H1 (cell line): ENCODE data around the gene TEX11. TPM values are rescaled to one million over a fixed set of nuclear protein-coding genes. Genes with fewer than 3 reads are reported as not detected.

Experiments used
- CTCF ChIA-PET: fragments of 300-600 bp; sonication (Branson Sonifier 250); formaldehyde crosslinking; loops from one replicate; lab custom pipeline; 2021; ENCODE audit not compliant: partially characterized antibody; lab: Charles Lee
- POLR2A ChIA-PET: fragments of 300-600 bp; sonication (Branson Sonifier 250); formaldehyde crosslinking; loops from one replicate; lab custom pipeline; 2021; ENCODE audit warnings: inconsistent platforms; ENCODE audit not compliant: partially characterized antibody; lab: Charles Lee
- DNase-seq, 2 experiments: peaks; one replicate each; pipeline versions ENCODE4 v3.0.0 to v3.0.0-alpha.2; 2010 to 2022; ENCODE audit warnings: low spot score in 2 of 2, low read depth in 1 of 2, mixed read lengths in 1 of 2
- FAIRE-seq: peaks from 2 replicates; lab custom pipeline; 2011; peaks lifted over from hg19 to GRCh38; lab: Jason Lieb, UNC
- H2AFZ ChIP-seq: 2 replicates; pipeline ENCODE4 v1.8.1; 2012; ENCODE audit warnings: low read length, inconsistent platforms
- H2AK5ac ChIP-seq: 2 replicates; pipeline ENCODE4 v1.6.1; 2013; ENCODE audit warnings: low read depth, low read length
- H2BK120ac ChIP-seq: replicated peaks from 2 replicates; pipeline ENCODE3; 2013; ENCODE audit warnings: low read depth, low read length, inconsistent platforms
- H2BK12ac ChIP-seq: 2 replicates; pipeline ENCODE4 v1.6.1; 2013; ENCODE audit warnings: low read depth, low read length
- H2BK15ac ChIP-seq: 2 replicates; pipeline ENCODE4 v1.6.1; 2013; ENCODE audit warnings: low read length
- H2BK20ac ChIP-seq: 2 replicates; pipeline ENCODE4 v1.6.1; 2013; ENCODE audit warnings: low read length
- H2BK5ac ChIP-seq: 2 replicates; pipeline ENCODE4 v1.6.1; 2013; ENCODE audit warnings: low read depth, low read length
- H3K14ac ChIP-seq: 2 replicates; pipeline ENCODE4 v1.6.1; 2013; ENCODE audit warnings: inconsistent platforms; ENCODE audit not compliant: insufficient read length
- H3K18ac ChIP-seq: 2 replicates; pipeline ENCODE4 v1.6.1; 2013; ENCODE audit warnings: low read length; ENCODE audit errors: extremely low read depth
- H3K23ac ChIP-seq: 2 replicates; pipeline ENCODE4 v1.6.1; 2013; ENCODE audit warnings: inconsistent platforms; ENCODE audit not compliant: insufficient read length
- H3K23me2 ChIP-seq: 2 replicates; pipeline ENCODE4 v1.6.1; 2013; ENCODE audit warnings: low read depth, low read length
- H3K27ac ChIP-seq: 2 replicates; pipeline ENCODE4 v1.6.1; 2011; ENCODE audit warnings: low read depth, low read length, inconsistent platforms
- H3K27me3 ChIP-seq, 4 experiments: replicated peaks in 1 of 4; 1 replicate in 1 of 4; 2 replicates in 3 of 4; pipeline versions ENCODE4 v1.6.1 to v1.8.1; 2011 to 2013; ENCODE audit warnings: low read length in 3 of 4, mild to moderate bottlenecking in 3 of 4, inconsistent platforms in 2 of 4, mixed read lengths in 2 of 4, moderate library complexity in 1 of 4; ENCODE audit not compliant: control insufficient read depth in 3 of 4, insufficient read depth in 3 of 4; ENCODE audit errors: extremely low read depth in 1 of 4
- H3K36me3 ChIP-seq, 4 experiments: 2 replicates each; pipeline versions ENCODE4 v1.6.1 to v1.8.1; 2011 to 2013; ENCODE audit warnings: mild to moderate bottlenecking in 4 of 4, low read length in 3 of 4, moderate library complexity in 2 of 4, control low read depth in 1 of 4, inconsistent platforms in 1 of 4; ENCODE audit not compliant: insufficient read depth in 4 of 4, control insufficient read depth in 2 of 4
- H3K4ac ChIP-seq: replicated peaks from 2 replicates; pipeline ENCODE3; 2013; ENCODE audit warnings: low read length, low read depth, mixed read lengths, inconsistent platforms; ENCODE audit not compliant: insufficient read length
- H3K4me1 ChIP-seq, 4 experiments: replicated peaks in 1 of 4; 1 replicate in 1 of 4; 2 replicates in 3 of 4; pipeline versions ENCODE4 v1.6.1 to v1.8.1; 2011 to 2013; ENCODE audit warnings: low read length in 3 of 4, inconsistent platforms in 2 of 4, mixed read lengths in 1 of 4; ENCODE audit not compliant: insufficient read depth in 4 of 4, control insufficient read depth in 3 of 4
- H3K4me2 ChIP-seq, 2 experiments: 2 replicates each; pipeline versions ENCODE4 v1.6.1 to v1.8.1; 2011 to 2013; ENCODE audit warnings: low read depth in 2 of 2, low read length in 2 of 2, control low read depth in 1 of 2, inconsistent platforms in 1 of 2, mild to moderate bottlenecking in 1 of 2; ENCODE audit not compliant: insufficient read depth in 1 of 2
- H3K4me3 ChIP-seq, 4 experiments: fragments of 200-600, 300-600 bp in 1 of 4; sonication (generic), shearing (Covaris generic), sonication (Bioruptor Twin) in 1 of 4; 2 replicates each; pipeline versions ENCODE4 v1.5.1 to v1.8.1; 2011 to 2016; ENCODE audit warnings: low read length in 4 of 4, low read depth in 3 of 4, control low read depth in 2 of 4, inconsistent platforms in 2 of 4, mild to moderate bottlenecking in 2 of 4, mixed read lengths in 1 of 4, moderate library complexity in 1 of 4; ENCODE audit not compliant: insufficient read depth in 2 of 4; ENCODE audit errors: extremely low read depth in 1 of 4
- H3K56ac ChIP-seq: replicated peaks from 2 replicates; pipeline ENCODE3; 2013; ENCODE audit warnings: low read depth, mild to moderate bottlenecking, mixed read lengths, low read length, inconsistent platforms; ENCODE audit not compliant: insufficient read length
- H3K79me1 ChIP-seq: 2 replicates; pipeline ENCODE4 v1.6.1; 2013; ENCODE audit warnings: low read depth, low read length, control low read depth
- H3K79me2 ChIP-seq, 2 experiments: 2 replicates each; pipeline versions ENCODE4 v1.6.1 to v1.8.1; 2012 to 2013; ENCODE audit warnings: low read length in 2 of 2, mild to moderate bottlenecking in 2 of 2, inconsistent platforms in 1 of 2; ENCODE audit not compliant: insufficient read depth in 2 of 2, control insufficient read depth in 1 of 2
- H3K9ac ChIP-seq, 4 experiments: replicated peaks in 1 of 4; 1 replicate in 1 of 4; 2 replicates in 3 of 4; pipeline versions ENCODE4 v1.6.1 to v1.8.1; 2011 to 2013; ENCODE audit warnings: low read depth in 3 of 4, low read length in 3 of 4, control low read depth in 2 of 4, mild to moderate bottlenecking in 2 of 4, moderate library complexity in 2 of 4, inconsistent platforms in 1 of 4; ENCODE audit errors: extremely low read depth in 1 of 4
- H3K9me3 ChIP-seq, 2 experiments: 2 replicates each; pipeline versions ENCODE4 v1.6.1 to v1.8.1; 2012 to 2013; ENCODE audit warnings: mild to moderate bottlenecking in 2 of 2, moderate library complexity in 2 of 2, control low read depth in 1 of 2, inconsistent platforms in 1 of 2, low read depth in 1 of 2, low read length in 1 of 2, mixed read lengths in 1 of 2; ENCODE audit not compliant: insufficient read depth in 2 of 2
- H4K20me1 ChIP-seq, 2 experiments: replicated peaks in 1 of 2; 2 replicates each; pipeline versions ENCODE3 to v1.8.1; 2011 to 2013; ENCODE audit warnings: inconsistent platforms in 2 of 2, low read length in 2 of 2, mild to moderate bottlenecking in 1 of 2; ENCODE audit not compliant: insufficient read depth in 2 of 2, control insufficient read depth in 1 of 2
- H4K5ac ChIP-seq: 2 replicates; pipeline ENCODE4 v1.6.1; 2013; ENCODE audit warnings: low read length, low read depth, mixed read lengths, inconsistent platforms; ENCODE audit not compliant: insufficient read length
- H4K8ac ChIP-seq: 2 replicates; pipeline ENCODE4 v1.8.0; 2013; ENCODE audit warnings: mild to moderate bottlenecking, moderate library complexity, low read length, inconsistent platforms; ENCODE audit not compliant: insufficient read depth; ENCODE audit errors: extremely low read depth
- H4K91ac ChIP-seq: replicated peaks from 2 replicates; pipeline ENCODE3; 2013; ENCODE audit warnings: low read length, mixed read lengths, inconsistent platforms; ENCODE audit not compliant: insufficient read length
- CTBP2 ChIP-seq: IDR thresholded peaks from 2 replicates; pipeline ENCODE4 v1.7.0; 2011; ENCODE audit warnings: borderline replicate concordance, mild to moderate bottlenecking, moderate library complexity, mixed read lengths, low read length; ENCODE audit not compliant: insufficient read depth, insufficient read length
- NRF1 ChIP-seq: IDR thresholded peaks from 2 replicates; pipeline ENCODE4 v1.6.1; 2011; ENCODE audit warnings: mild to moderate bottlenecking, low read depth, low read length, improper control_type of control experiment
- POLR2A ChIP-seq, 2 experiments: IDR thresholded peaks; 1 replicate in 1 of 2; 2 replicates in 1 of 2; pipeline ENCODE4 v1.6.1; 2011; ENCODE audit warnings: low read depth in 2 of 2, low read length in 2 of 2, mild to moderate bottlenecking in 2 of 2; ENCODE audit errors: control extremely low read depth in 1 of 2
- RAD21 ChIP-seq, 2 experiments: IDR thresholded peaks in 1 of 2; conservative IDR thresholded peaks in 1 of 2; 2 replicates each; pipeline ENCODE4 v1.6.1; 2011; ENCODE audit warnings: low read depth in 2 of 2, low read length in 2 of 2, improper control_type of control experiment in 1 of 2, inconsistent platforms in 1 of 2, mild to moderate bottlenecking in 1 of 2, moderate library complexity in 1 of 2
- RFX5 ChIP-seq: IDR thresholded peaks from 2 replicates; pipeline ENCODE4 v1.6.1; 2011; ENCODE audit warnings: low read depth, low read length, improper control_type of control experiment, borderline replicate concordance
- SAP30 ChIP-seq: fragments of 300-600 bp; sonication (generic); IDR thresholded peaks from 2 replicates; pipeline ENCODE4 v1.7.1; 2012; ENCODE audit warnings: low read length, moderate library complexity, mild to moderate bottlenecking, inconsistent platforms; ENCODE audit not compliant: insufficient read depth, insufficient replicate concordance
- SIRT6 ChIP-seq: IDR thresholded peaks from one replicate; pipeline ENCODE4 v1.7.1; 2012; ENCODE audit warnings: low read length, inconsistent platforms
- TBP ChIP-seq: IDR thresholded peaks from 2 replicates; pipeline ENCODE4 v1.6.1; 2011; ENCODE audit warnings: low read depth, low read length, improper control_type of control experiment
- TCF12 ChIP-seq: IDR thresholded peaks from 2 replicates; pipeline ENCODE4 v1.6.1; 2011; ENCODE audit warnings: low read depth, mild to moderate bottlenecking, low read length
- WGBS, 2 experiments: shearing (Covaris generic) in 1 of 2; methylation state at CpG; one replicate each; pipeline versions ENCODE4 v1.1.6 to v1.1.7; 2013 to 2015; ENCODE audit warnings: low lambda C conversion rate in 2 of 2, mixed read lengths in 2 of 2, inconsistent platforms in 1 of 2, low coverage in 1 of 2, missing lambda C conversion rate in 1 of 2; ENCODE audit not compliant: insufficient replicate concordance in 2 of 2, insufficient coverage in 1 of 2, insufficient read length in 1 of 2; ENCODE audit errors: extremely low coverage in 1 of 2, missing lambda C conversion rate in 1 of 2; 5-methylcytosine and 5-hydroxymethylcytosine counted together
- polyA plus RNA-seq, 7 experiments: library from polyadenylated mRNA; depleted of rRNA in 3 of 7; stranded (reverse) in 5 of 7; unstranded in 2 of 7; fragments of >200 nt in 5 of 7; fragments of 200-250 nt in 2 of 7; gene quantifications; 1 replicate in 5 of 7; 2 replicates in 1 of 7; 4 replicates in 1 of 7; pipeline versions ENCODE4 v1.2.1 to v1.2.3, GENCODE V29; 2011 to 2013; ENCODE audit warnings: missing spikeins in 2 of 7, mixed read lengths in 2 of 7
- total RNA-seq: library from RNA; stranded (reverse); fragmentation: NEBNext Ultra II Directional; extraction: Animal tissue kit (Norgen Biotek cat#: 25700); gene quantifications from 2 replicates; pipeline ENCODE4 v1.2.1, GENCODE V29; 2021

TEX11 gene
- total and polyA plus RNA-seq, 2 of the 8 experiments (the other 6 are each of a cell fraction or from before 2014, with no cell fraction given), result 0.11 to 0.74 TPM

- H2BK120ac ChIP-seq, result no peak overlapping the region
- FAIRE-seq (no peak), DNase-seq (no peak)
- no peaks in the 10 kb centered on the region for H3K27me3 ChIP-seq
- no peaks in the 10 kb centered on the region for H3K79me1 ChIP-seq
- no peak overlapping the region for H3K27ac ChIP-seq
- no peak overlapping the region for H4K8ac ChIP-seq
- no peak overlapping the region for H2BK5ac ChIP-seq
- H3K23me2 ChIP-seq, result no peaks in the 10 kb centered on the region
- no peaks in the 10 kb centered on the region for H3K36me3 ChIP-seq
- no peak overlapping the region for H3K14ac ChIP-seq
- H2BK15ac ChIP-seq, result no peak overlapping the region
- no peak overlapping the region for H3K18ac ChIP-seq
- ChIA-PET CTCF (no interaction called here), POLR2A (no interaction called here)
- H2BK20ac ChIP-seq, result no peak overlapping the region
- H3K9ac ChIP-seq, result no peak overlapping the region
- H4K20me1 ChIP-seq, result no peaks in the 10 kb centered on the region
- H3K4me3 ChIP-seq, result no peak overlapping the region
- H4K91ac ChIP-seq, result no peak overlapping the region
- no peak overlapping the region for H3K56ac ChIP-seq
- H2BK12ac ChIP-seq, result no peak overlapping the region
- no peak for TF ChIP-seq POLR2A (IDR thresholded peaks at IDR 0.05; ENCODE audit: control extremely low read depth in 1 of 2, low read depth in 2 of 2, low read length in 2 of 2)
- no peak for TF ChIP-seq SAP30
- TF ChIP-seq NRF1, result no peak
- no peak for TF ChIP-seq TCF12
- no peak for TF ChIP-seq CTBP2
- no peak for TF ChIP-seq TBP
- TF ChIP-seq RAD21 (IDR thresholded peaks at IDR 0.05 in 1 of 2, conservative IDR thresholded peaks at IDR 0.05 in 1 of 2; ENCODE audit: low read depth in 2 of 2, low read length in 2 of 2), result no peak
- no peak for TF ChIP-seq SIRT6
- no peak for TF ChIP-seq RFX5
- H3K4me2 ChIP-seq, result no peak overlapping the region
- no peaks in the 10 kb centered on the region for H3K79me2 ChIP-seq
- no peak overlapping the region for H2AFZ ChIP-seq
- H3K23ac ChIP-seq, result no peak overlapping the region
- H3K4me1 ChIP-seq, result no peaks in the 10 kb centered on the region
- H2AK5ac ChIP-seq, result no peak overlapping the region
- H4K5ac ChIP-seq, result no peak overlapping the region
- WGBS, 2 experiments, result 87% methylated on average over 3 of the region's 3 CpGs; no CpG with 5 or more reads in 1 of the 2 experiments
- no peak overlapping the region for H3K4ac ChIP-seq
- no peaks in the 10 kb centered on the region for H3K9me3 ChIP-seq
Measured at GRCh38 chrX:70826715-70827114, 81.8 kb downstream of the TEX11 start.
